NOMO-1 treated with DMSO at 0.1 percent for 48 hours (cell line): ENCODE results near the gene SOD1.
"Not testable (repeated sequence)": the region's sequence is repeated elsewhere in the genome, so short reads cannot be mapped to it uniquely, and the experiment has no call there.

Experiments
- DNase-seq: peaks from one replicate; lab custom pipeline; 2025; ENCODE audit not compliant: unreplicated experiment; lab: John Stamatoyannopoulos, UW

SOD1 gene

DNA sequence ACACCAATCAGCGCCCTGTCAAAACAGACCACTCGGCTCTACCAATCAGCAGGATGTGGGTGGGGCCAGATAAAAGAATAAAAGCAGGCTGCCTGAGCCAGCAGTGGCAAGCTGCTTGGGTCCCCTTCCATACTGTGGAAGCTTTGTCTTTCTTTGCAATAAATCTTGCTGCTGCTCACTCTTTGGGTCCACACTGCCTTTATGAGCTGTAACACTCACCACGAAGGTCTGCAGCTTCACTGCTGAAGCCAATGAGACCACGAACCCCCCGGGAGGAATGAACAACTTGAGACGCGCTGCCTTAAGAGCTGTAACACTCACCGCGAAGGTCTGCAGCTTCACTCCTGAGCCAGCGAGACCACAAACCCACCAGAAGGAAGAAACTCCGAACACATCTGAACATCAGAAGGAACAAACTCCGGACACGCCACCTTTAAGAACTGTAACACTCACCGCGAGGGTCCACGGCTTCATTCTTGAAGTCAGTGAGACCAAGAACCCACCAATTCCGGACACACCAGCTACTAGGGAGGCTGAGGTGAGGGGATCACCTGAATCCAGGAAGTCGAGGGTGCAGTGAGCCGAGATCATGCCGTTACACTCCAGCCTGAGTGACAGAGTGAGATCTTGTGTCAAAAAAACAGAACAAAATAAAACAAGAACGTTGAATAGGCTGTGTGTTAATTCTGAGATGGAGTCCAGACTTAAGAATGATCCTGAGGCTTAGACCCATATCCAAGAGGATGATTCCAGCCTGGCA lies 4.5 kb upstream of the SOD1 start:
- not testable (repeated sequence) for DNase-seq

DNA sequence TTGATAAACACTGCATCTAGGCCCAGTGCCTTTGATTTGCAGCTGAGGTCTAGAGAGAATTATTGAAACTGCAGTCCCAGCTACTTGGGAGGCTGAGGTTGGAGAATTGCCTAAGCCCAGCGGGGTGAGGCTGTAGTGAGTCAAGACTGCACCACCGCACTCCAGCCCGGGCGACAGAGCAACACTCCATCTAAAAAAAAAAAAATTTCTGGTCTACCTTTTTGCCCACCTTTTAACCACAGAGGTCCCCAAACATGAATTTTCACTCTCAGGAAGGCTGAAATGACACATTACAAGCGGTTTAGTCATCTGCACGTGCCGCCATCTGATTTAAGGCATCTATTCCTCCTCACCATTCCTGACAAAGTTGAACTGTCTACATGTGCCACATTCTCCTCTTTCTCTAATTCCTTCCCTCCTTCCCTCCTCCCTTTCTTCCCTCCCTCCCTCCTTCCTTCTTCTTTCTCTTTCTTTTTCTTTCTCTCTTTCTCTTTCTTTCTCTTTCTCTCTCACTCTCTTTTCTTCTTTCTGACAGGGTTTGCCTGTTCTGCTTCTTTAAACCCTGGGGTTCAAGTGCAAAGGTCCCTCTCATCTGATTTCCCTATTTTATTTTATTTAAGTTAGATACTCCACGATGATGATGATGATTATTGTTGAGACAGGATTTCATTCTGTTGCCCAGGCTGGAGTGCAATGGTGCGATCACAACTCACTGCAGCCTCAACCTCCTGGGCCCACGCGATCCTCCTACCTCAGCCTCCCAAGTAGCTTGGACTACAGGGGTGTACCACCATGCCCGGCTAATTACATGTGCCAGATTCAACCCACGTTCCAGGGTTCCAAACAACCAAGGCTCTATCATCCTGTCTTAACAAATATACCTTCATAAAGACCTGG lies 3.0 kb upstream of the SOD1 start:
- no peak for DNase-seq

DNA sequence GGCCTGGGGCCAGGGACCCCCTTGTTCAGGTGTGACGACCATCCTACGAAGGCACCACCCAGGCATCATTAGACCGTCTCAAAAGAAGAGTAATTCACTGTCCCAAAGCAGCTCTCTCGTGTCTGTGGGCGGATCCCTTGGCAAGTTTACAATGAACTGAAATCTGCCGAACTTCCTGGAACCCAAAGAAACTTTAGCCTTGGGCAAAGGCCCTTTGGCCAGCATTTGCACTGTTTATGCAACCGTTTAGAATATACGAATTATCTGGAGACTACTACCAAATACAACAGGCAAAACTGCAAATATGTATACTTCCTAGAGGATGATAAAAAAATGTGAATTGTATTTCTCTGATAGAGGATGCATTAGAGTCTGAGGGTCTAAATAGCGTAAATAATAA lies 1.4 kb upstream of the SOD1 start:
- no peak for DNase-seq

DNA sequence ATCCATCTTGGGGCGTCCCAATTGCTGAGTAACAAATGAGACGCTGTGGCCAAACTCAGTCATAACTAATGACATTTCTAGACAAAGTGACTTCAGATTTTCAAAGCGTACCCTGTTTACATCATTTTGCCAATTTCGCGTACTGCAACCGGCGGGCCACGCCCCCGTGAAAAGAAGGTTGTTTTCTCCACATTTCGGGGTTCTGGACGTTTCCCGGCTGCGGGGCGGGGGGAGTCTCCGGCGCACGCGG lies 282 bp upstream of the SOD1 start:
- DNase-seq, result no peak

DNA sequence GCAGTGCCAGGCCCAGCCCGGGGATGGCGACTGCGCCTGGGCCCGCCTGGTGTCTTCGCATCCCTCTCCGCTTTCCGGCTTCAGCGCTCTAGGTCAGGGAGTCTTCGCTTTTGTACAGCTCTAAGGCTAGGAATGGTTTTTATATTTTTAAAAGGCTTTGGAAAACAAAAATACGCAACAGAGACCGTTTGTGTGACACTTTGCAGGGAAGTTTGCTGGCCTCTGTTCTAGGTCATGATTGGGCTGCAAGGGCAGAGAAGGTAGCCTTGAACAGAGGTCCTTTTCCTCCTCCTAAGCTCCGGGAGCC lies 719 bp downstream of the SOD1 start:
- peak; percentile 28 for DNase-seq

DNA sequence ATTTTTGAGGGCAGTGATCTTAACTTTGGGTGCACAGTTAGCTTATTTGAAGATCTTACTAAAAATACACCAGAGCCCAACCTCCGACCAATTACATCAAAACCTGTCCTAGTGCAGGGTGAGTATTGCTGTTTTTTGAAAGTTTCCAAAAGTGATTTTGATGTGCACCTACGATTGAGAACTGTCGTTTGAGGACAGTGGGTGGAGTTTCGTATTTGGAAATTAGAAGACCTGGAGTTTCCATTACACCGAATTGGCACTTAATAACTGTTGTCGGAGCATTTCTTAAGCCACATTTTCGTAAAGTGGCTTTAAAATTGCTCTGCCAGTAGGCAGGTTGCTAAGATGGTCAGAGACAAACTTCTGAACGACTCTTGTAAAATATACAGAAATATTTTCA lies 1.1 kb downstream of the SOD1 start:
- DNase-seq, result no peak

DNA sequence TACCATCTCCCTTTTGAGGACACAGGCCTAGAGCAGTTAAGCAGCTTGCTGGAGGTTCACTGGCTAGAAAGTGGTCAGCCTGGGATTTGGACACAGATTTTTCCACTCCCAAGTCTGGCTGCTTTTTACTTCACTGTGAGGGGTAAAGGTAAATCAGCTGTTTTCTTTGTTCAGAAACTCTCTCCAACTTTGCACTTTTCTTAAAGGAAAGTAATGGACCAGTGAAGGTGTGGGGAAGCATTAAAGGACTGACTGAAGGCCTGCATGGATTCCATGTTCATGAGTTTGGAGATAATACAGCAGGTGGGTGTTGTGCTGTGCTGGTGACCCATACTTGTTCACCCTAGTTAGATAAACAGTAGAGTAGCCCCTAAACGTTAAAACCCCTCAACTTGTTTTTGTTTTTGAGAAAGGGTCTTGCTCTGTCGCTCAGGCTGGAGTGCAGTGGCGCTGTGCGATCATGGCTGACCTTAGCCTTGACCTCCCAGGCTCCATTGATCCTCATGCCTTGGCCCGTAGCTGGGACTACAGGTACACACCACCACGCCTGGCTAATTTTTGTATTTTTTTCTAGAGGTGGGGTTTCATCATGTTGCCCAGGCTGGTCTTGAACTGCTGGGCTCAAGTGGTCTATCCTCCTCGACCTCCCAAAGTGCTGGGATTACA lies 4.2 kb downstream of the SOD1 start:
- DNase-seq, result no peak

DNA sequence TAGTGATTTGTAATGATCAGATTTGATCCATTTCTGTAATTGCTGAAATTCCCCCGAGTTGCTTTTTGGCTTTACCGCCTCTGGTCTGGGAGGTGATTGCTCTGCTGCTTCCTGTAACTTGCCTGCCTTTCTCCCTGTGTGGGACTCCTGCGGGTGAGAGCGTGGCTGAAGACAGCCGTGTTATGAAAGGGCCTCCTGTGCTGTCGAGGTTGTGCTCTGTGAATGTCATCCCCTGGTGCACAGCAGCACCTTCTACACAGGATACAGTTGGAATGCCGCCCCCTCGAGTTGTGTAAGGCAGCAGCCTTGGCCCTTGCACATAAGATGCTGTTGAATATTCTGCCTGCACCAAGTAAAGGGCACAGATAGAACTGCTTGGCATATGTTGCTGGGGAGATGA lies 5.9 kb downstream of the SOD1 start:
- no peak for DNase-seq

DNA sequence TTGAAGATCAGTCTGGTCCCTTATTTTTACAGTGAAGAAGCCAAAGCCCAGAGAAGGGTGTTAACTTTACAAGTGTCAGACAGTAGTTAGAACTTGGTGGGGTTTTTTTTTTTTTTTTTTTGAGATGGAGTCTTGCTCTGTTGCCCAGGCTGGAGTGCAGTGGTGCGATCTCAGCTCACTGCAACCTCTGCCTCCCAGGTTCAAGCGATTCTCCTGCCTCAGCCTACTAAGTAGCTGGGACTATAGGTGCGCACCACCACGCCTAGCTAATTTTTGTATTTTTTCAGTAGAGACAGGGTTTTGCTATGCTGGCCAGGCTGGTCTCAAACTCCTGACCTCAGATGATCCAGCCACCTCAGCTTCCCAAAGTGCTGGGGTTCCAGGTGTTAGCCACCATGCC lies 6.4 kb downstream of the SOD1 start:
- DNase-seq, result not testable (repeated sequence)

DNA sequence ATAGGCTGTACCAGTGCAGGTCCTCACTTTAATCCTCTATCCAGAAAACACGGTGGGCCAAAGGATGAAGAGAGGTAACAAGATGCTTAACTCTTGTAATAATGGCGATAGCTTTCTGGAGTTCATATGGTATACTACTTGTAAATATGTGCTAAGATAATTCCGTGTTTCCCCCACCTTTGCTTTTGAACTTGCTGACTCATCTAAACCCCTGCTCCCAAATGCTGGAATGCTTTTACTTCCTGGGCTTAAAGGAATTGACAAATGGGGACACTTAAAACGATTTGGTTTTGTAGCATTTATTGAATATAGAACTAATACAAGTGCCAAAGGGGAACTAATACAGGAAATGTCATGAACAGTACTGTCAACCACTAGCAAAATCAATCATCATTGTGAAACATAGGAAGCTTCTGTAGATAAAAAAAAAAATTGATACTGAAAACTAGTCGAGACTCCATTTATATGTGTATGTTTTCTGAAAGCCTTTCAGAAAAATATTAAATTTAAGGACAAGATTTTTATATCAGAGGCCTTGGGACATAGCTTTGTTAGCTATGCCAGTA lies 7.0 kb downstream of the SOD1 start:
- peak; percentile 62 for DNase-seq

DNA sequence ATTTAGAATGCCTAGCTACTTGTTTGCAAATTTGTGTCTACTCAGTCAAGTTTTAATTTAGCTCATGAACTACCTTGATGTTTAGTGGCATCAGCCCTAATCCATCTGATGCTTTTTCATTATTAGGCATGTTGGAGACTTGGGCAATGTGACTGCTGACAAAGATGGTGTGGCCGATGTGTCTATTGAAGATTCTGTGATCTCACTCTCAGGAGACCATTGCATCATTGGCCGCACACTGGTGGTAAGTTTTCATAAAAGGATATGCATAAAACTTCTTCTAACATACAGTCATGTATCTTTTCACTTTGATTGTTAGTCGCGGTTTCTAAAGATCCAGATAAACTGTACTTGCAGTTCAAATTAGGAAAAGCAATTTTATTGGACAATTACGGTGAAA lies 7.6 kb downstream of the SOD1 start:
- no peak for DNase-seq

DNA sequence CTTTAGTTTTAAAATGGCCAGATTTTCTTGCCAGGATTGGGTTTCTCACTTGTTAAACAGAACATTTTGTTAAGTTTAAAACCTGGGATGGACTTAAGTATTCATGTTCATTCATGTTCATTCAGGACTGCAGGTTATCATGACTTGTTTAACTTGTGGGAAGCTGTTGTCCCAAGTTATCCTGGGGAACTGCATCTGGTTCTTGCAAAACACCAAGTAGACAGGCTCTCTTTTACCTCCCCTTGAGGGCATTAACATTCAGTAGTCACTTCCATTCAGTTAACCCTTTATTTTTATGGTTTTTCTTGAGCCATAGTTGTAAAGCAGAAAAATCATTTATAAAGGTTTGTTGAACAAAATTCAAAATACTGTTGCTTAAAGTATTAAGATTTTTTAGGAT lies 8.1 kb downstream of the SOD1 start:
- no peak for DNase-seq

DNA sequence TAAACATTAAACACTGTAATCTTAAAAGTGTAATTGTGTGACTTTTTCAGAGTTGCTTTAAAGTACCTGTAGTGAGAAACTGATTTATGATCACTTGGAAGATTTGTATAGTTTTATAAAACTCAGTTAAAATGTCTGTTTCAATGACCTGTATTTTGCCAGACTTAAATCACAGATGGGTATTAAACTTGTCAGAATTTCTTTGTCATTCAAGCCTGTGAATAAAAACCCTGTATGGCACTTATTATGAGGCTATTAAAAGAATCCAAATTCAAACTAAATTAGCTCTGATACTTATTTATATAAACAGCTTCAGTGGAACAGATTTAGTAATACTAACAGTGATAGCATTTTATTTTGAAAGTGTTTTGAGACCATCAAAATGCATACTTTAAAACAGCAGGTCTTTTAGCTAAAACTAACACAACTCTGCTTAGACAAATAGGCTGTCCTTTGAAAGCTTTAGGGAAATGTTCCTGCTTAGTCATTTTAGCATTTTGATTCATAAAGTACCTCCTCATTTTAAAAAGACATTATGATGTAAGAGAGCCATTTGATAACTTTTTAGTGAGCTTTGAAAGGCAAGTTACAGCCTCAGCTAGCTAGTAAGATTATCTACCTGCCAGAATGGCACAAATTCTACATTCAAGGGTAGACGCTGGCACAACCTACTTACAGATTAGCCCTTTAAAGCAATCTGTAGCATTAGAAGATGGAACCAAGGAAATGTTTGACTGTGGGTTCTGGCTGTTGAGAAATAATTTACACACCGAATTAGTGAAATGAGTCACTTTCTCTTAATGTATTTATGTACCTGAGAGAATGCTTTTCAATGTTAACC lies 9.4 kb downstream of the SOD1 start:
- peak; percentile 34 for DNase-seq

DNA sequence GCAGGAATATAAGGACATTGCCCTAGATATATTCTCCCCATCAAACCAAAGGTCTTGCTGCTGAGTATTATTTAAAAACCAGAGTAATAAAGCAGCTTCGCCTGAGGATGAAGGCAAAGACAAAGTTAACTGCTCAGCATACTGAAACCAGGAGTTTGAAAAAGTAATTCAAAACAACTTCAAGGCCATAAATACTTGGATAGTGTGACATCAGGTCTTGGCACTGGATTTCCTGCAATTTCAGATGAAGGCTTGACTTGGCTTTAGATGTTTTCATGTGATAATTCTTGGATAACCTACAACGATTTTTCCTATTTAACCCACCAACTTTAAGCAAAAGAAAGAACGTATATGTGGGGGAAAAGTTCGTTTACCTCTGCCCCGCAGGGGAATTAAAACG lies 10.6 kb downstream of the SOD1 start:
- no peak for DNase-seq

DNA sequence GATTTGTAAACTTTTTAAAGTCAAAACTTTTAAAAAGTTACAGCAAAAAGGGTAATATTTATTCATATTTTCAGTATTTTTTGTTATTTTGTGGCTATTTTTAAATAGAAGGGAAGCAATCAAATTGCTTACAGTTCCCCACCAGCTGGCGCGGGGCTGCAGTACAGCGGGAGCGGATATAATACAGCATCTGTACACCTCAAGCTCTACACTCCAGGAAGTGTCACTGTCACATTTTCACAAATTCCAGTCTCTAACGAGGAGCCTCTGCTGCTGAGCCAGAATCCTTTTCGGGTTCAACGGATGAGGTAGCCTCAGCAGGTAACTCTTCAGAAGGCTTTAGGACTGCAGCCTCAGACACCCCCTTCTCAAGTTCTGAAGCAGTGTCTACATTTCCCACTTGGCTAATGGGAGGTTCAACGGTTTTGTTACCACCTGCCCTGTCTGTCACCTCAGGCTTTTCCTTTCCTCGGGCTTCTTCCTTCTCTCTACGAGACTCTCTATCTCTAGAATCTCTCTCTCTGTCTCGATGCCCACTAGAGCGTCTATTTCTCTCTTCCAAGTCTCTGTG lies 11.7 kb downstream of the SOD1 start:
- DNase-seq, result no peak

DNA sequence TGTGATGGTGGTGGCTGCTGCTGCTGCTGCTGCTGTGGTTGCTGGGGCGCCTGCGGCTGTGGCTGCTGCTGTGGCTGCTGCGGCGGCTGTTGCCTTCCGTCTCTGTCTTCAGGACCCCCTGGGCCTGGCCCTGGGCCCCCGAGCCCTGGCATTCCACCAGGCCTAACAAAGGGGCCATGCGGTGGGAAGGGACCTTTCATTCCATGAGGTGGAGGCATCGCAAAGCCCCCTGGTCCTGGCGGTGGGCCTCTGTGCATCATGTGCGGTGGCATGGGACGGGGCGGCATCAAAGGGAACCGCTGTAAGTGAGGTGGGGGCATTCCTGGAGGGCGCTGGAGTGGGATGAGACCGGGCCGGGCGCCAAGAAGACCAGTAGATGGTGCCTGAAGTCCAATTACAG lies 12.4 kb downstream of the SOD1 start:
- DNase-seq, result no peak

DNA sequence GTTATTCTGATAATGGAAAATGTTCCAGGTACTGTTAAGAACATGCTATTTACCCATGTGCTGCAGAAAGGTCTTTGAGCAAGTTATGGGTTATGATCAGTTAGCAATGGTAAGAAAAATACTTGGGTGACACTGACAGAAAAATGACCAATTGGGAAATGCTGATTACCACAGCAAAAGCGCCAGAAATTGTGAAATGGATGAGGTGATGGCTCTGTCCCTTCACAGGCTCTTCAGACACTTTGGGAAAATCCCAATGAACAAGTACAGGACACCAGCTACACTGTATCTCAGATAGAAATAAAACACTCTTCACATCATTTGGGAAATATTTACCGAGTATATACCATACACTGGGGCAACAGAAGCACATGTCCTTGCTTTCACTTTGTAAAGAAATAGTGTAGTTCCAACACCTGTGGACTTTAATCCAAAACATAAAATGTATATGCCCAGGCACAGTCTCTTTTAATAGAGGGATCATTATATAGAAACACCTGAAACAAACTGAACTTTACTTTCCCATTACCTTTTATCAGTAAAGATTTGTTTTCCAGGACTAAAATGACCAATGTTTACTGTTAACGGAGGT lies 13.9 kb downstream of the SOD1 start:
- DNase-seq, result no peak

DNA sequence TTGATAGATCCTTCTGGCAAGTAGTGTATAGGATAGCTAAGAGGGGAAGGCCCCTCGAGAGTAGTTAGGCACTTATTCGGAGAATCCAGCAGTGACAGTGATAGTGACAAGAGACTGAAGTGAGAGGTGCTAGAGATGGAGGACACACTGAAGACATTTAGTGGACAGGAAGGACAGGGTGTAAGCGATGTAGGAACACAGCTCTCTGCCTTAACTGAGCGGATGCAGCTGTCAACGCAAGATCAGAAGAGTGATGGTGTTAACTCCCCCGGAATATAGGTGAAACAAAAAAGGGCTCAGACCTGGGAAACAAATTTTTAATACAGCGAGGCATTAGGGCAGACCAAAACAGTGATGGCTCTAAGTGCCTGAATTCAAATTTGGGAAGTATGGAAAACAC lies 15.8 kb downstream of the SOD1 start:
- DNase-seq, result no peak

DNA sequence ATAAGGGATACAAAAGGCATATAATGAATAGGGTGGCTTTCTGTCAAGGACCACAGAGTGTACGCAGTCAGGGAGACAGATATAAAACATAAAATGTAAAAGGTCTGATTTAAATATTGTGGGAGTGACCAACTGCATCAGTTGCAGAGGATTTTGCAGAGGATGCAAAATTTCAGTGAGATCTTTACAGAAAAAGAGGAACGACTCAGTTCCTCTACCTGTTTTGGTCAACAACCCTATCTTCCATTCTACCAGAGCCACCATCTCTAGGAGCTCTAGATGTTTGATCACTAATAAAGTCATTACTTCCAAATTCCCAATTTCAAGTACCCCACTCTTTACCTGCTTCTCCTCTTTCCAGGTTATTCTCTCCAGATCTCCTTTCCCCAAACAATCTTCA lies 16.5 kb downstream of the SOD1 start:
- peak; percentile 28 for DNase-seq

DNA sequence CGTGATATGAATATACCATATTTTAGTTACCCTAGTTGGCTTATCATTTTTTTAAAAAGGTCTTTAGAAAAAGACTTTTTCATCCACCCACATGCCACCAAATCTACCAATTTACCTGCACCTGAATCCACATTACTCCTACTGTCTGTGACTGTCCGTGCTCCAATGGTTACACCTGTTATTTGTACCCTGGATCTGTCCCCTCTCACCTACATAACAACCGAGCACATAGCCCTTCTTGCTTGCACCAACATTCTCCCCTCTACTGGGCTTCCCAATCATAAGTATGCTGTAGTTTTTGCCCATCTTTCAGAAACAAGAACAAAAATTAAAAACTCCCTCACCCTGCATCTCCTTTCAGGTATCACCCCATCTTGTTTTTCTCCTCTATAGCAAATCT lies 17.6 kb downstream of the SOD1 start:
- no peak for DNase-seq
